Measurements from ENCODE around the gene MSX2.

Gene MSX2

DNA sequence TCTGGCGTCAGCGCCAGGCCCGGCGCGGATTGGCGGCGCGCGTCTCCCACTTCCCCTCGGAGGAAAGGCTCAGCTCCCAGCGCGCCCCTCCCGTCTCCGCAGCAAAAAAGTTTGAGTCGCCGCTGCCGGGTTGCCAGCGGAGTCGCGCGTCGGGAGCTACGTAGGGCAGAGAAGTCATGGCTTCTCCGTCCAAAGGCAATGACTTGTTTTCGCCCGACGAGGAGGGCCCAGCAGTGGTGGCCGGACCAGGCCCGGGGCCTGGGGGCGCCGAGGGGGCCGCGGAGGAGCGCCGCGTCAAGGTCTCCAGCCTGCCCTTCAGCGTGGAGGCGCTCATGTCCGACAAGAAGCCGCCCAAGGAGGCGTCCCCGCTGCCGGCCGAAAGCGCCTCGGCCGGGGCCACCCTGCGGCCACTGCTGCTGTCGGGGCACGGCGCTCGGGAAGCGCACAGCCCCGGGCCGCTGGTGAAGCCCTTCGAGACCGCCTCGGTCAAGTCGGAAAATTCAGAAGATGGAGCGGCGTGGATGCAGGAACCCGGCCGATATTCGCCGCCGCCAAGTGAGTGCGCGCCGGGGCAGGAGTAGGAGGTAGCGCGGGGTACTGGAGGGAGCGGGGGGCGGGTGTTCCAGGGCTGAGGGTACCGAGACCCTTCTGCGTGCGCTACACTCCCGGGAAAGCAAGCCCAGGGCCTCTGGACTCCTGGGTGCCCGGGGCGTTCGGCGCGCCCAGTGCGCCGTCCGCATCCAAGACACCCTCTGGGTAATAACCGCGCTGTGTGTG lies at the start of gene MSX2:
MSX2 (plus strand) TSS at position 99 of the 777 bp plus-strand sequence; CDS start at position 177, 78 bp downstream.
- no peak for DNase-seq (ENCODE audit: low read depth)

DNA sequence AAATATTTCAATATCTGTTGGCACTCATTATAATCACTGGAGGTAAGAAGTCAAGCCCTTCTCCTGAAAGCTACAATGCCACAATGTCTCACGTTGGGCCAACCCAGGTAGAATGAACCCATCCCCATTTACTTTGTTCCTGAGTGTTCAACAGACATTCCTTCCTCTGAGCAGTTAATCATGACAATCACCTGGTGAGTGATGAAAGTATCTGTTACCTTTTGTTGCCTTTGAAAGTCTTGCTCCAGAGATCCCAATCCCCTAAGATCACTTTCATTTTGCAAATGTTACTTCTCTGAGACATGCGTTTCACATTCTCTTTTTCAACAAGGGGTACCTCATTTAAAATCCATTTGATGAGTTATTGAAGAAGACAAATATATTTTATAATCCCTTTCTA lies 49.3 kb upstream of the MSX2 start:
- no peak for DNase-seq (ENCODE audit: low read depth)

DNA sequence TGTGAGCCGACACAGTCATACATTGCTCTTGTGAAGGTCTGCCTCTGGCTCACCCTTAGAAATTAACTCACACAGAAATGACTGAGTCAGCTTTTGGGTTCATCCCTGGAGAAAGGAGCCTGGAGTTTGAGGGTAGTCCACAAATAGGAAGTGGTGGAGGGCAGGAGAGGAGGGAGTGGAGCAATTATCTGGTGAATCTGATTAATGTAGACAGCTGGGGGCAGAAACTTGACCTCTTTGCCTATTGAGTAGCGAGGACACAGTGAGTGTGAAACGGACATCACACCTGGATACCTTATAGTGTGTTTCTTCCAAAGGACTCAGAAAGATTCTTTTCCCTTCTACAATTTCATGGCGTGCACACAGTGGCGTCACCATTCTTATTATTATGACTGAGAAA lies 48.5 kb upstream of the MSX2 start:
- no peak for DNase-seq (ENCODE audit: low read depth)

DNA sequence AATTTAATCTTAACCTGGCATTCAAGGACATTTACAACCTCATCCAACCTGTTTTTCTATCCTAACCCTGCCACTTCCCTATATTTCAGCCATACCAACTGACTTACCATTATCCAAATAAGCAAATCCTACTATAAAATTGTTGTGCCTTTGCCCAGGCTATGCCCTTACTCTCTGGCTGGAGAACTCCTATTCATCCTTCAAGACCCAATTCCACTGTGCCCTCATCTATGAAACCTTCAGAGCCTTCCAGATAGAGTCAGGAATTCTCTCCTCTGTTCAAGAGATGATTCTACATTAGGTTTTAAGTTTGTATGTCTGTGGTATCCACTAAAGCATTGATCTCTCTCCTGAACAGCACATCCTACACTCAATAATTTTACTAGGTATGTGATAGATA lies 46.3 kb upstream of the MSX2 start:
- no peak for DNase-seq (ENCODE audit: low read depth)

DNA sequence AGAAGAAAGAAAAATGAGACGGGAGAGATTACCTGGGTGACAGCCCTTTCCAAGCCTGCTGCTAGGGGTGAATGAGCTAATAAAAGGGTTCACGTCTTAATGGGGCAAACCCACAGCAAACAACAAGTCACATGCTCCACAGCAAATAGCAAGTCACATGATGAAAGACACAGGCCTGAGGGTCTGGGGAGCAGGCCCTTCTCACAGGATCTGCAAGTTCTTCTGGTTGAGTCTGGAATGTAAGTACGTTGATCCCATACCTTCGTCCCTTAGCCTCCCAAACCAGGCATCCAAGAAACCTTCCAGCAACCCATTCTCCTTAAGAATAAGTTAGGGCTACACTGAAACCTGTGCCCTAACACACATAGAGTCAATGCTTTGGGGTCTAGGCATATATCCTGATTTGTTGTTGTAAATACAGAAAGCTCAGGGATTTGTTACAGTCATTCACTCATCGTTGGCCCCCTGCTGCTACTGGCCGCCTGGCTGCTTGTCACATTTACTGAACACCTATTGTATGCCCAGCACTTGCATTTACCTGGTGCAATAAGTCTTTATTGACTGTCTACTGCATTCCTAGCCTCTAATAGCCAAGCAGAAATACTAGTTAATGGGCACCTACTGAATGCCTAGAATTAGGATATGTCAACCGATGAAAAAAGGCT lies 43.3 kb upstream of the MSX2 start:
- DNase-seq (ENCODE audit: low read depth), result no peak

GRCh38 chr5:174687503-174687902 lies 36.9 kb upstream of the MSX2 start:
- no peak for DNase-seq (ENCODE audit: low read depth)

DNA sequence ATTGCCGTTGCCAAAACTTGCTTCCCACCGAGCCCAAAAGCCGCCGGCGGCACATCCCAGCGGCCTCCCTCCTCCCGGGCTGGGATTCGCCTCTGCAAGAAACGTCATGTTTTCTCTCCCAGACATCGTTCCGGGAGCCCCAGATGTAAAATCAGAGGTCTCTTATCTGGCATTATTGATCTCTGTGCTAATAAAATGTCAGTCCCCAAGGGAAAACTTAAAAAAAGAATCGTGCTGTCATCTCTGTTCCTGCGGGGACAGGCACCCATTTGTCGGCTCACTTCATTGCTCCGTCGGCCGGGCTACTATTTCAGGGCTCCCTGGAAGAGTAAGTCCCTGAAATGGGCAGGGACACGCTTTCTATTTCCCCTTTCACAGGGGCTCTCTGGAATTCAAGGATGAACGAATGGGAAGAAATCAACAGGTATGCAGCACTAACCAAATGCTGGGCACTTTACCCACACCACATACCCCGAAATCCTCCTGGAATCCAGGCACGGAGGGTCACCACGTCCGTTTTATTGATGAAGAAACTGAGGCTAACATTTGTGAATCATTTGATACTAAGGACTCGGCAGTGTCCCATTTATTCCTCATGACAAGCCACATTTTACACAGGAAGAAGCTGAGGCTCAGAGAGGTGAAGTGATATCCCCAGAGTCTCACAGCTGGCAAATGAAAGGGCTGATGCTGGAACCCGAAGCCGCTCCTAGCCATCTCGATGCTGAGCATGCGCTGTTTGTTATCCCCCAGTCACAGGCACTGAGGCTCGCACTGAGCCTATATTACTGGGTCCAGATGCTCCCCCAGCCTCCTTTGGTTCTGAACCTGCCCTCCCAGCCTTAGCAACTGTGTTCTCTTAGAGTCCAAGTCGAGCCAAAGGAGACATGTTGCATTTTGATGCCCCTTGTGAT lies 35.7 kb upstream of the MSX2 start:
- no peak for DNase-seq (ENCODE audit: low read depth)

- no peak for DNase-seq (ENCODE audit: low read depth)
These were observed 34.1 kb upstream of the MSX2 start for GRCh38 chr5:174690271-174690670.

DNA sequence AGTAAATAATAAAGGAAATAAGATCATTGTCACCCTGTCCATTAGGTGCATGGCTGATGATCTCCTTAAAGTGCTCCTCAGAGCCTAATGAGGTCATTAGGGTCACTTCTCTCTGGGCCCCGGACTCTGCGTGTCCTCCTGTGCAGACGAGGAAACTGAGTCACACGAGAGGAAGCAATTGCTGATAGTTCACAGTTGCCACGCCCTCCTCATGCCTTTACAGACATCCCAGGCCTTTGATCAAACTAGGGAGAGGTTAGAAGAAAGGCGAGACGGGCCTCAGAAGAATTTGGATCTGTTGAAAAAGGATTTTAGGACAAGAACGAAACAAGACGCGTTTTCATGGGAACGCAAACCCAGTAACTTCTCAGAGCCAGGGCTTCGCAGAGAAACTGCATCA lies 32.0 kb upstream of the MSX2 start:
- DNase-seq (ENCODE audit: low read depth), result no peak

- no peak for DNase-seq (ENCODE audit: low read depth)
These were observed 31.4 kb upstream of the MSX2 start for GRCh38 chr5:174692982-174693422.

DNA sequence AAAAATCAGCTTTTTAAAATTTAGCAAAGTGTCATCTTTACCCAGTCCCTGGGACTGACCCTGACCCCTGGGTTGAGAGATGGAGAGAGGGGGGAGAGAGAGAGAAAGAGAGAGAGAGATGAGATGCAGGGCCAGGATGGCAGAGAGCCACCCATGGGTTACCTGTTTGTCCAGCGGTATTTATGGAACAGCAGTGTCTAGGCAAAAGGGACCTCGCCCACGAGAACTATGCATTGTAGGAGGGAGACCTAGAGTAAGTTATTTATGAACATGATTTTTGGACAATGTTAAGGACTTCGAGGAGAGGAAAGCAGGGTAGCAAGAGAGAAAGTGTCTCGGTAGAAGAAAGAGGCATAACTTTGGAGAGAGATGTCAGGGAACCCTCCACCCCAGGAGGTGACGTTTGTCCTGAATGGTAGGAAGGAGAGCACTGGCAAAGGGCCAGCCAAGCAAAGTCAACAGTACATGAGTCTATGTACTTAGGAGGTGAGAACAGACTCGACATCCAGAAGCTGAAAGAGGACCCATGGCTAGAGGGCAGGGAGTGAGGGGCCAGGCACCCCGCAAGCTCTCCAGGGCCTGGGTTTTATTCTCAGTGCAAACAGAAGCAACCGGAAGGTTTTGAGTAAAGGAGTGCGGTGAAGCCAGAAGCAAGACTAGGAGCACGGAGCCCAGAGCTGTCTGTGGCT lies 30.5 kb upstream of the MSX2 start:
- DNase-seq (ENCODE audit: low read depth), result no peak

- no peak for DNase-seq (ENCODE audit: low read depth)
These were observed 29.8 kb upstream of the MSX2 start for GRCh38 chr5:174694611-174695010.

DNA sequence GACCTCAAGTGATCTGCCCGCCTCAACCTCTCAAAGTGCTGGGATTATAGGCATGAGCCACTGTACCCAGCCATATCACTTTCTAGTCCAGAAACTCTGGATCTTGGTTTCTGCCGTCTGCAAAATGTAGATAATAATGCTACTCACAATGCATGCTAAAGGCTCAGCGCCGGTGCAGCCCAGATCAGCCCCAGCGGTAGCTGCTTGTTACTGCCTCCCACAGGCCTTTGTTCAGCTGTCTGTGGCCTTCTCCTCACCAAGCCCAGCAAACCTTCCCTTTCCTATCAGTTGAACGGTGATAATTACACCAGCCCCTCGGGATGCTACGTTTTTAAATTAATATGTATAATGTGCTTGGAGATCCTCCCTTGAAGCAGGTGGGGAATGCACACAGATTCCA lies 26.2 kb upstream of the MSX2 start:
- no peak for DNase-seq (ENCODE audit: low read depth)

- DNase-seq (ENCODE audit: low read depth), result no peak
These were observed 25.3 kb upstream of the MSX2 start for GRCh38 chr5:174699131-174699530.

DNA sequence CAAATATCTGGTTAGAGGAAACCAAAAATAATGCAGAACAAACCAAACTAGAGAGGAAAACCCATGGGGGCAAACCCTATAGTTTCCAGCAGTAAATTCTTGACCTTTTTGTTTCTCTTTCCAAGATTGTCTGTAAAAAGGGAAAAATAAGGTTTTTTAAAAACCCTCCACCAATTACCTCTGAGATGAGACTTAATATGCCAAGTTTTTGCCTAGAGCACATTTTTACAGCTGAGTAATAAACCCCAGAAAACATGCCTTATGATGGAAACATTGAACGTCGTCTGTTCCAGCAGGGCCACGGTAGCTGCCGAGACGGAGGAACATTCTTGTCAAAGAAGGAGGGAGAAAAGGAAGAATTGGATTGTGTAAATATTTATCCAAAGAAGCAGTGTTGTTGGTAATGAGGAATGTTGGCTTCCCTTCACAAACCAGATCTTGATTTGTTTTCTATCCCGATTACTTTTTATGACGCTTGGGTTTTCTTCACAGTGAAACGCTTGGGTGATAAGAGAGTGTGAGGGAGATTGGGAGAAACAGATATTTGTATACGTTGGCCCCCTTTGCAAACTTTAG lies 17.3 kb upstream of the MSX2 start:
- DNase-seq (ENCODE audit: low read depth), result no peak

GRCh38 chr5:174707671-174708070 lies 16.7 kb upstream of the MSX2 start:
- no peak for DNase-seq (ENCODE audit: low read depth)

GRCh38 chr5:174708476-174709207 lies 15.7 kb upstream of the MSX2 start:
- DNase-seq (ENCODE audit: low read depth), result no peak

- no peak for DNase-seq (ENCODE audit: low read depth)
These were observed 9.6 kb upstream of the MSX2 start for GRCh38 chr5:174714751-174715150.

DNA sequence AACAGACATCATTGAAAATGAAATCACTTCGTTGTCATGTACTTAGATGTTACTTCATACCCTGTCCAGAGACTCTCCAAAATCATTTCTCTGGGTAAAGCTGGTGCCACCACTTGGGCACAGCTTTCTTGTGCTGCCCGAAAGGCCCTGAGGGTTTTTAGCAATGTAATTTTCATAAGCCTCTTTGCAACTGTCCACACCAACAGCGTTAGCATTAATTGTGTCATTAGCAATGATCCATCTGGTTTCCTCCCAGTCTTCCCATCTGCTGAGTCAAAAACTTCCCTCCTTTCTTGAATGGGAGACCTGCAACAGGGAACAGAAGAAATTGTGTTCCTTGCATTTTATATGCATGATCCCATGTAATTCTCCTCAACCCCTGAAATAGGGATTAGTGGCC lies 8.6 kb upstream of the MSX2 start:
- no peak for DNase-seq (ENCODE audit: low read depth)

DNA sequence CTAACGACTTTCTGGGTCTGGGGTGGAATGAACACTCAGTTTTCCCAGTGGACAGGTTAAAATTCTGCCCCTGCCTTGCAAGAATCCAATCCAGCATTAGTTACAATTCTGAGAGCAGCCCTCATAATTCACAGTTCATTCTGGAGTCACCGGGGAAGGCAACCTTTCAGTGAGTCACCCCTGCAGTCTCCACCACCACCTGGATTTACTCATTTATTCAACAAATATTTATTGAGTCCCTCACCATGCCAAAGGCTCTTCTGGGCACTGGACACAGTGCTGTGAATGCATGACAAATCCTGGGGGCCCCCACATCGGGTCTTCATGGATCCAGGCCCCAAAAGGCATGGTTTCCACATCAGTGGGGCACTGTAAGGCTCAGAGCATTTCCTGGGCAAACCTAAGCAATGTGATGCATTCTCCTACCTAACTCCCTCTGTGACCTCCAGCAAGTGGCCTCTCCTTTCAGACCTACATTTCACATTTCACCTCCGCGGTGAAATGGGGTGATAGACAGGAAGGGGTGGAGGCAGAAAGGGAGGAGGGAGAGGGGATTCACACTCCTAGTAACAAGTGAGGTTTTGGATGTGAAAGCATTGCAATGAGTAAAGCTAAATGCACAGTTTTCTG lies 6.4 kb upstream of the MSX2 start:
- DNase-seq (ENCODE audit: low read depth), result no peak

Data from activated T-helper 9 cell treated with anti-CD3 and anti-CD28 coated beads, Interleukin-2, amount 50 U/mL, for 16 hours (primary cell).